ENCODE data around the gene MMD. TPM values are rescaled to one million over a fixed set of nuclear protein-coding genes. Genes with fewer than 3 reads are reported as not detected.

MMD gene
- total RNA-seq, 1 experiment from 2014 or later, result 26.9 TPM

- Histone ChIP-seq H3K4me3 (ENCODE audit: low read depth in 2 of 2, low read length in 2 of 2) (no peak overlapping the region), H3K27ac (ENCODE audit: low read length) (no peak overlapping the region), H3K9me3 (ENCODE audit: control insufficient read depth, insufficient read depth, low read depth, low read length) (no peaks in the 10 kb centered on the region), H3K4me1 (ENCODE audit: control insufficient read depth, insufficient read depth, low read length) (no peaks in the 10 kb centered on the region), H3K27me3 (ENCODE audit: control insufficient read depth, insufficient read depth, low read length) (peaks cover 2% of the 10 kb centered on the region; the same call in 1 of the 2 replicates), H3K36me3 (ENCODE audit: control insufficient read depth, insufficient read depth, low read length) (no peaks in the 10 kb centered on the region)
- BruUV-seq (replicated peaks), result no TSS peak
- ChIA-PET CTCF (no interaction called here), POLR2A (no interaction called here)
- ATAC-seq (no peak), DNase-seq (ENCODE audit: low read depth, low spot score) (no peak)
- intact Hi-C loops (cut with micrococcal nuclease; ENCODE audit: unreplicated experiment), result no loop called here
- TF ChIP-seq SIN3A (IDR thresholded peaks at IDR 0.05; ENCODE audit: borderline replicate concordance, insufficient read depth, low read depth, low read length) (no peak), POLR2AphosphoS5 (IDR thresholded peaks at IDR 0.05; ENCODE audit: low read depth, low read length) (no peak), TCF7L2 (IDR thresholded peaks at IDR 0.05; ENCODE audit: low read depth, low read length) (no peak)
- TF ChIP-seq, protein P1, sequence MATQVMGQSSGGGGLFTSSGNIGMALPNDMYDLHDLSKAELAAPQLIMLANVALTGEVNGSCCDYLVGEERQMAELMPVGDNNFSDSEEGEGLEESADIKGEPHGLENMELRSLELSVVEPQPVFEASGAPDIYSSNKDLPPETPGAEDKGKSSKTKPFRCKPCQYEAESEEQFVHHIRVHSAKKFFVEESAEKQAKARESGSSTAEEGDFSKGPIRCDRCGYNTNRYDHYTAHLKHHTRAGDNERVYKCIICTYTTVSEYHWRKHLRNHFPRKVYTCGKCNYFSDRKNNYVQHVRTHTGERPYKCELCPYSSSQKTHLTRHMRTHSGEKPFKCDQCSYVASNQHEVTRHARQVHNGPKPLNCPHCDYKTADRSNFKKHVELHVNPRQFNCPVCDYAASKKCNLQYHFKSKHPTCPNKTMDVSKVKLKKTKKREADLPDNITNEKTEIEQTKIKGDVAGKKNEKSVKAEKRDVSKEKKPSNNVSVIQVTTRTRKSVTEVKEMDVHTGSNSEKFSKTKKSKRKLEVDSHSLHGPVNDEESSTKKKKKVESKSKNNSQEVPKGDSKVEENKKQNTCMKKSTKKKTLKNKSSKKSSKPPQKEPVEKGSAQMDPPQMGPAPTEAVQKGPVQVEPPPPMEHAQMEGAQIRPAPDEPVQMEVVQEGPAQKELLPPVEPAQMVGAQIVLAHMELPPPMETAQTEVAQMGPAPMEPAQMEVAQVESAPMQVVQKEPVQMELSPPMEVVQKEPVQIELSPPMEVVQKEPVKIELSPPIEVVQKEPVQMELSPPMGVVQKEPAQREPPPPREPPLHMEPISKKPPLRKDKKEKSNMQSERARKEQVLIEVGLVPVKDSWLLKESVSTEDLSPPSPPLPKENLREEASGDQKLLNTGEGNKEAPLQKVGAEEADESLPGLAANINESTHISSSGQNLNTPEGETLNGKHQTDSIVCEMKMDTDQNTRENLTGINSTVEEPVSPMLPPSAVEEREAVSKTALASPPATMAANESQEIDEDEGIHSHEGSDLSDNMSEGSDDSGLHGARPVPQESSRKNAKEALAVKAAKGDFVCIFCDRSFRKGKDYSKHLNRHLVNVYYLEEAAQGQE (IDR thresholded peaks at IDR 0.05; ENCODE audit: insufficient read depth in 1 of 2, low read depth in 2 of 2, low read length in 1 of 2), result no peak
- TF ChIP-seq, protein P2, sequence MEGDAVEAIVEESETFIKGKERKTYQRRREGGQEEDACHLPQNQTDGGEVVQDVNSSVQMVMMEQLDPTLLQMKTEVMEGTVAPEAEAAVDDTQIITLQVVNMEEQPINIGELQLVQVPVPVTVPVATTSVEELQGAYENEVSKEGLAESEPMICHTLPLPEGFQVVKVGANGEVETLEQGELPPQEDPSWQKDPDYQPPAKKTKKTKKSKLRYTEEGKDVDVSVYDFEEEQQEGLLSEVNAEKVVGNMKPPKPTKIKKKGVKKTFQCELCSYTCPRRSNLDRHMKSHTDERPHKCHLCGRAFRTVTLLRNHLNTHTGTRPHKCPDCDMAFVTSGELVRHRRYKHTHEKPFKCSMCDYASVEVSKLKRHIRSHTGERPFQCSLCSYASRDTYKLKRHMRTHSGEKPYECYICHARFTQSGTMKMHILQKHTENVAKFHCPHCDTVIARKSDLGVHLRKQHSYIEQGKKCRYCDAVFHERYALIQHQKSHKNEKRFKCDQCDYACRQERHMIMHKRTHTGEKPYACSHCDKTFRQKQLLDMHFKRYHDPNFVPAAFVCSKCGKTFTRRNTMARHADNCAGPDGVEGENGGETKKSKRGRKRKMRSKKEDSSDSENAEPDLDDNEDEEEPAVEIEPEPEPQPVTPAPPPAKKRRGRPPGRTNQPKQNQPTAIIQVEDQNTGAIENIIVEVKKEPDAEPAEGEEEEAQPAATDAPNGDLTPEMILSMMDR (IDR thresholded peaks at IDR 0.05), result no peak
- in situ Hi-C loops (cut with HindIII; ENCODE audit: low pct_unique_long_range_greater_than_20kb, low sequenced_read_pairs), result no loop called here
These were observed 40.4 kb downstream of the MMD start for GRCh38 chr17:55381017-55381770.

DNA sequence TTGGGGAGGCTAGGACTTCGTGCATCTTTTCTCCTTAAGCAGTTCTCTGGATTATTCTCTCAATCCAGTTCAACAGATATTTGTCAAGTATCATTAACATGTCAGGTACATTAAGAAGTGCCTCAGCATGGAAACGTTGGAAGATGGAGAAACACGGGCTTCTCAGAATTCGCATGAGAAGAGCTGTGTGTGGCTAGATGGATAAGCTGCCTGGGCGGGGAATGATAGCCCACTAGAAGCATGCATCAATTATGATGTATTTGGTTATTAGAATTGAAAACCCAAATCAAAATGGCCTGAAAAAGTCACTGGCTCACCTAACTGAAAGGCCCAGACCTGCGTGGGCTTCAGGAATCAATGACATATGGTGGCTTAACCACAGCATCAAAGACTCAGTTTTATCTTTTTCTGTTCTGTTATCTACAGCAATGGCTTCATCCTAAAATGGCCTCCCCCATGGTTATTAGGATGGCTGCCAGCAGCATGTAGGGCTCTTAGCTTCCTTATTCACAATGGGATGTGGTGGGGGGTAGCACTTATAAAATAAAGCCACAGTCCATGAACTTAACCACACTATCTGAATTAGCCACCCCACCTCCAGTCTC, 43.9 kb downstream of the MMD start:
- ChIA-PET CTCF (no interaction called here), POLR2A (no interaction called here)
- TF ChIP-seq, protein P1 (IDR thresholded peaks at IDR 0.05; ENCODE audit: insufficient read depth in 1 of 2, low read depth in 2 of 2, low read length in 1 of 2), result no peak
- TF ChIP-seq SIN3A (IDR thresholded peaks at IDR 0.05; ENCODE audit: borderline replicate concordance, insufficient read depth, low read depth, low read length) (no peak), TCF7L2 (IDR thresholded peaks at IDR 0.05; ENCODE audit: low read depth, low read length) (no peak), POLR2AphosphoS5 (IDR thresholded peaks at IDR 0.05; ENCODE audit: low read depth, low read length) (no peak)
- TF ChIP-seq, protein P2 (IDR thresholded peaks at IDR 0.05), result no peak
- in situ Hi-C loops (cut with HindIII; ENCODE audit: low pct_unique_long_range_greater_than_20kb, low sequenced_read_pairs) (no loop called here), intact Hi-C loops (cut with micrococcal nuclease; ENCODE audit: unreplicated experiment) (no loop called here)
- H3K27ac ChIP-seq (ENCODE audit: low read length), result no peak overlapping the region
- no peaks in the 10 kb centered on the region for H3K36me3 ChIP-seq (ENCODE audit: control insufficient read depth, insufficient read depth, low read length)
- H3K27me3 ChIP-seq (ENCODE audit: control insufficient read depth, insufficient read depth, low read length), result peaks cover 2% of the 10 kb centered on the region; the same call in 1 of the 2 replicates
- H3K4me1 ChIP-seq (ENCODE audit: control insufficient read depth, insufficient read depth, low read length), result no peaks in the 10 kb centered on the region
- H3K9me3 ChIP-seq (ENCODE audit: control insufficient read depth, insufficient read depth, low read depth, low read length), result no peaks in the 10 kb centered on the region
- no peak overlapping the region for H3K4me3 ChIP-seq (ENCODE audit: low read depth in 2 of 2, low read length in 2 of 2)
- ATAC-seq, result no peak
- no TSS peak for BruUV-seq (replicated peaks)
- no peak for DNase-seq (ENCODE audit: low read depth, low spot score)
